Measurements from ENCODE around the gene PTPRN2.

GRCh38 chr7:157886266-157886665 lies 701.4 kb downstream of the PTPRN2 start:
- TF ChIP-seq CTCF (IDR thresholded peaks at IDR 0.05) (no peak), ZFX (IDR thresholded peaks at IDR 0.05; ENCODE audit: borderline replicate concordance) (no peak)
